GM23338 (cell line): ENCODE results near the gene CUBN.

Experiments used
- EZH2 ChIP-seq: fragments of 200-600 bp; sonication (generic); IDR thresholded peaks from one replicate; pipeline ENCODE4 v1.8.0; 2017; ENCODE audit warnings: antibody characterized with exemption, mild to moderate bottlenecking, low read depth; ENCODE audit not compliant: unreplicated experiment
- EZH2phosphoT487 ChIP-seq: fragments of 200-600 bp; sonication (generic); IDR thresholded peaks from one replicate; pipeline ENCODE4 v1.8.1; 2018; ENCODE audit warnings: antibody characterized with exemption; ENCODE audit not compliant: unreplicated experiment
- POLR2AphosphoS5 ChIP-seq: IDR thresholded peaks from 2 replicates; pipeline ENCODE4 v1.6.1; 2016; ENCODE audit warnings: antibody characterized with exemption, low read depth
- TF ChIP-seq, protein P1 (sequence below), 2 experiments: fragments of 200-600 bp in 1 of 2; sonication (generic) in 1 of 2; conservative IDR thresholded peaks; 2 replicates each; pipeline versions ENCODE4 v1.5.1 to v1.6.1; 2016 to 2017; ENCODE audit warnings: antibody characterized with exemption in 2 of 2, low read depth in 2 of 2, mild to moderate bottlenecking in 2 of 2, moderate library complexity in 1 of 2
- TF ChIP-seq, protein P2 (sequence below): IDR thresholded peaks from one replicate; pipeline ENCODE4 v1.6.1; 2018; ENCODE audit warnings: antibody characterized with exemption; ENCODE audit not compliant: unreplicated experiment

DNA sequence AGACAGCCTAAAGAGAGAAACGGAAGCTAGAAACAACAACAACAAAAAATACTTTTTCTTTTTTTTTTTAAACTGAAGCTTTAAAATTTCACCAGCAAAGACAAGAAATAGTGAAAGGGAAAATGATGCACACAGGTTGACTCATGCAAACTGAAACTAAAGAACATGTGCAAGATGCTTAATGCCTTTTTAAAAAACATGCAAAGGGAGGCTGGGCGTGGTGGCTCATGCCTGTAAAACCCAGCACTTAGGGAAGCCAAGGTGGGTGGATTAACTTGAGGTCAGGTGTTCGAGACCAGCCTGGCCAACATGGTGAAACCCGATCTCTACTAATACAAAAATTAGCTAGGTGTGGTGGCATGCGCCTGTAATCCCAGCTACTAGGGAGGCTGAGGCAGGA lies 15.1 kb upstream of the CUBN start:
- TF ChIP-seq, protein P1, sequence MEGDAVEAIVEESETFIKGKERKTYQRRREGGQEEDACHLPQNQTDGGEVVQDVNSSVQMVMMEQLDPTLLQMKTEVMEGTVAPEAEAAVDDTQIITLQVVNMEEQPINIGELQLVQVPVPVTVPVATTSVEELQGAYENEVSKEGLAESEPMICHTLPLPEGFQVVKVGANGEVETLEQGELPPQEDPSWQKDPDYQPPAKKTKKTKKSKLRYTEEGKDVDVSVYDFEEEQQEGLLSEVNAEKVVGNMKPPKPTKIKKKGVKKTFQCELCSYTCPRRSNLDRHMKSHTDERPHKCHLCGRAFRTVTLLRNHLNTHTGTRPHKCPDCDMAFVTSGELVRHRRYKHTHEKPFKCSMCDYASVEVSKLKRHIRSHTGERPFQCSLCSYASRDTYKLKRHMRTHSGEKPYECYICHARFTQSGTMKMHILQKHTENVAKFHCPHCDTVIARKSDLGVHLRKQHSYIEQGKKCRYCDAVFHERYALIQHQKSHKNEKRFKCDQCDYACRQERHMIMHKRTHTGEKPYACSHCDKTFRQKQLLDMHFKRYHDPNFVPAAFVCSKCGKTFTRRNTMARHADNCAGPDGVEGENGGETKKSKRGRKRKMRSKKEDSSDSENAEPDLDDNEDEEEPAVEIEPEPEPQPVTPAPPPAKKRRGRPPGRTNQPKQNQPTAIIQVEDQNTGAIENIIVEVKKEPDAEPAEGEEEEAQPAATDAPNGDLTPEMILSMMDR (conservative IDR thresholded peaks at IDR 0.05; ENCODE audit: low read depth in 2 of 2) = no peak
- TF ChIP-seq EZH2 = no peak
- TF ChIP-seq EZH2phosphoT487 = no peak
- TF ChIP-seq, protein P2, sequence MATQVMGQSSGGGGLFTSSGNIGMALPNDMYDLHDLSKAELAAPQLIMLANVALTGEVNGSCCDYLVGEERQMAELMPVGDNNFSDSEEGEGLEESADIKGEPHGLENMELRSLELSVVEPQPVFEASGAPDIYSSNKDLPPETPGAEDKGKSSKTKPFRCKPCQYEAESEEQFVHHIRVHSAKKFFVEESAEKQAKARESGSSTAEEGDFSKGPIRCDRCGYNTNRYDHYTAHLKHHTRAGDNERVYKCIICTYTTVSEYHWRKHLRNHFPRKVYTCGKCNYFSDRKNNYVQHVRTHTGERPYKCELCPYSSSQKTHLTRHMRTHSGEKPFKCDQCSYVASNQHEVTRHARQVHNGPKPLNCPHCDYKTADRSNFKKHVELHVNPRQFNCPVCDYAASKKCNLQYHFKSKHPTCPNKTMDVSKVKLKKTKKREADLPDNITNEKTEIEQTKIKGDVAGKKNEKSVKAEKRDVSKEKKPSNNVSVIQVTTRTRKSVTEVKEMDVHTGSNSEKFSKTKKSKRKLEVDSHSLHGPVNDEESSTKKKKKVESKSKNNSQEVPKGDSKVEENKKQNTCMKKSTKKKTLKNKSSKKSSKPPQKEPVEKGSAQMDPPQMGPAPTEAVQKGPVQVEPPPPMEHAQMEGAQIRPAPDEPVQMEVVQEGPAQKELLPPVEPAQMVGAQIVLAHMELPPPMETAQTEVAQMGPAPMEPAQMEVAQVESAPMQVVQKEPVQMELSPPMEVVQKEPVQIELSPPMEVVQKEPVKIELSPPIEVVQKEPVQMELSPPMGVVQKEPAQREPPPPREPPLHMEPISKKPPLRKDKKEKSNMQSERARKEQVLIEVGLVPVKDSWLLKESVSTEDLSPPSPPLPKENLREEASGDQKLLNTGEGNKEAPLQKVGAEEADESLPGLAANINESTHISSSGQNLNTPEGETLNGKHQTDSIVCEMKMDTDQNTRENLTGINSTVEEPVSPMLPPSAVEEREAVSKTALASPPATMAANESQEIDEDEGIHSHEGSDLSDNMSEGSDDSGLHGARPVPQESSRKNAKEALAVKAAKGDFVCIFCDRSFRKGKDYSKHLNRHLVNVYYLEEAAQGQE = no peak
- no peak for TF ChIP-seq POLR2AphosphoS5
